Activated T-cell treated with anti-CD3 and anti-CD28 coated beads for 1 hour (primary cell): ENCODE measurements around the gene OR4D10.

ENCODE experiments used
- DNase-seq: peaks from one replicate; pipeline ENCODE4 v3.0.0-alpha.2; 2020; ENCODE audit warnings: low read depth

OR4D10 gene

GRCh38 chr11:59528711-59529110 is 55.6 kb downstream of the OR4D10 start:
- DNase-seq = no peak
